K562 (cell line): Measurements from ENCODE around the gene RDH13. TPM values are rescaled to one million over a fixed set of nuclear protein-coding genes. Genes with fewer than 3 reads are reported as not detected.

Source experiments
- ATF3 ChIP-seq, 2 experiments: fragments of 450-650 bp in 1 of 2; sonication (generic) in 1 of 2; formaldehyde crosslinking in 1 of 2; IDR thresholded peaks in 1 of 2; conservative IDR thresholded peaks in 1 of 2; 2 replicates each; pipeline versions ENCODE4 v1.6.1 to v1.8.1; 2016 to 2023; ENCODE audit warnings: mild to moderate bottlenecking in 2 of 2, moderate library complexity in 2 of 2, inconsistent platforms in 1 of 2, missing genetic modification reagents in 1 of 2
- CC2D1A ChIP-seq: fragments of 450-650 bp; IDR thresholded peaks from 2 replicates; pipeline ENCODE4 v1.6.1; 2017; ENCODE audit warnings: mild to moderate bottlenecking
- CEBPG ChIP-seq, 3 experiments: fragments of 200-800 bp in 1 of 3; sonication (Bioruptor generic) in 1 of 3; sonication (generic) in 1 of 3; formaldehyde crosslinking in 1 of 3; IDR thresholded peaks in 2 of 3; conservative IDR thresholded peaks in 1 of 3; 2 replicates each; pipeline versions ENCODE4 v1.6.1 to v1.8.0; 2016 to 2022; ENCODE audit warnings: missing compliant biosample characterization in 2 of 3, missing genetic modification characterization in 2 of 3, mild to moderate bottlenecking in 1 of 3, missing genetic modification reagents in 1 of 3
- E2F5 ChIP-seq: sonication (generic); formaldehyde crosslinking; IDR thresholded peaks from 2 replicates; pipeline ENCODE4 v1.8.0; 2022; ENCODE audit warnings: mild to moderate bottlenecking, missing genetic modification reagents
- ETV6 ChIP-seq, 3 experiments: fragments of 150-350 bp in 1 of 3; sonication (generic) in 1 of 3; formaldehyde crosslinking in 1 of 3; IDR thresholded peaks; 2 replicates each; pipeline versions ENCODE4 v1.6.1 to v1.8.0; 2014 to 2022; ENCODE audit warnings: borderline replicate concordance in 2 of 3, low read depth in 2 of 3, antibody characterized with exemption in 1 of 3, low read length in 1 of 3, mild to moderate bottlenecking in 1 of 3, missing genetic modification reagents in 1 of 3
- JUN ChIP-seq, 2 experiments: sonication (generic) in 1 of 2; formaldehyde crosslinking in 1 of 2; IDR thresholded peaks; 2 replicates each; pipeline versions ENCODE4 v1.6.1 to v1.8.0; 2012 to 2022; ENCODE audit warnings: borderline replicate concordance in 2 of 2, mild to moderate bottlenecking in 2 of 2, improper control_type of control experiment in 1 of 2, low read depth in 1 of 2, low read length in 1 of 2, missing genetic modification reagents in 1 of 2
- MECOM ChIP-seq: fragments of 250-450 bp; sonication (Bioruptor Pico); IDR thresholded peaks from 2 replicates; pipeline ENCODE4 v1.8.0; 2022; ENCODE audit warnings: inconsistent platforms
- NCOR1 ChIP-seq: fragments of 450-650 bp; IDR thresholded peaks from 2 replicates; pipeline ENCODE4 v1.6.1; 2016; ENCODE audit warnings: mild to moderate bottlenecking, moderate library complexity
- PML ChIP-seq: IDR thresholded peaks from 2 replicates; pipeline ENCODE4 v1.6.1; 2012; ENCODE audit warnings: low read length, inconsistent platforms
- TAF1 ChIP-seq: IDR thresholded peaks from 2 replicates; pipeline ENCODE4 v1.6.1; 2011; ENCODE audit warnings: mild to moderate bottlenecking, low read length, moderate library complexity; ENCODE audit not compliant: insufficient read depth, control insufficient read depth, severe bottlenecking; ENCODE audit errors: extremely low read depth
- TFAM ChIP-seq: fragments of 250-450 bp; sonication (Bioruptor Pico); conservative IDR thresholded peaks from 2 replicates; pipeline ENCODE4 v1.5.0; 2021; ENCODE audit warnings: mild to moderate bottlenecking, moderate library complexity
- TFAP4 ChIP-seq: sonication (generic); formaldehyde crosslinking; IDR thresholded peaks from 2 replicates; pipeline ENCODE4 v1.8.0; 2022; ENCODE audit warnings: missing genetic modification reagents, mild to moderate bottlenecking, moderate library complexity, borderline replicate concordance
- THRA ChIP-seq: fragments of 450-650 bp; IDR thresholded peaks from 2 replicates; pipeline ENCODE4 v1.6.1; 2017; ENCODE audit warnings: mild to moderate bottlenecking, moderate library complexity
- ZNF316 ChIP-seq: fragments of 450-650 bp; IDR thresholded peaks from 2 replicates; pipeline ENCODE4 v1.6.1; 2016
- ZNF384 ChIP-seq: IDR thresholded peaks from 2 replicates; pipeline ENCODE4 v1.6.1; 2012; ENCODE audit warnings: low read depth, low read length, improper control_type of control experiment
- ZNF639 ChIP-seq, 2 experiments: fragments of 200-800 bp in 1 of 2; sonication (Bioruptor generic) in 1 of 2; sonication (generic) in 1 of 2; formaldehyde crosslinking in 1 of 2; IDR thresholded peaks in 1 of 2; conservative IDR thresholded peaks in 1 of 2; 2 replicates each; pipeline versions ENCODE4 v1.5.0 to v1.6.1; 2016 to 2020; ENCODE audit warnings: missing compliant biosample characterization in 1 of 2, missing genetic modification characterization in 1 of 2, missing genetic modification reagents in 1 of 2
- ZNF766 ChIP-seq: fragments of 200-800 bp; sonication (Bioruptor generic); conservative IDR thresholded peaks from 2 replicates; pipeline ENCODE4 v1.6.1; 2016; ENCODE audit warnings: missing genetic modification characterization, missing compliant biosample characterization
- polyA plus RNA-seq, 8 experiments: library from polyadenylated mRNA; depleted of rRNA in 4 of 8; stranded (reverse) in 5 of 8; unstranded in 3 of 8; fragments of >200 nt; fragmentation: Nextera tagmentation in 2 of 8; fragmentation: Illumina TruSeq in 1 of 8; extraction: Ambion mirVana in 2 of 8; extraction: Trizol in 1 of 8; gene quantifications; 2 replicates each; pipeline versions ENCODE4 v1.2.1 to v1.2.3, GENCODE V29; 2011 to 2014; ENCODE audit warnings: inconsistent platforms in 1 of 8, missing spikeins in 1 of 8
- total RNA-seq, 7 experiments: library from RNA; depleted of rRNA in 6 of 7; stranded (reverse); fragments of >200 nt in 6 of 7; fragmentation: Illumina TruSeq in 2 of 7; extraction: Trizol in 2 of 7; gene quantifications; 2 replicates each; pipeline versions ENCODE4 v1.2.1 to v1.2.3, GENCODE V29; 2011 to 2021; ENCODE audit warnings: low replicate concordance in 1 of 7

RDH13 gene
- total and polyA plus RNA-seq, 9 of the 15 experiments (the other 6 are each of a cell fraction or from before 2014, with no cell fraction given): 7.5 to 70.3 (median 39.5) TPM

GRCh38 chr19:55005684-55006488 is 57.1 kb downstream of the RDH13 start (continued):
- peak; percentile 37; the same call in 1 of the 2 replicates for TF ChIP-seq ZNF316
- TF ChIP-seq THRA: no peak
- TF ChIP-seq PML: peak; percentile 74; the same call in 1 of the 2 replicates
- TF ChIP-seq MECOM (CRISPR knock-in tag): peak; percentile 72; the same call in 1 of the 2 replicates
- peak; percentile 98 for TF ChIP-seq ATF3 (IDR thresholded peaks at IDR 0.05)
- peak; percentile 74; the same call in 1 of the 2 replicates for TF ChIP-seq ATF3 (CRISPR knock-in tag; conservative IDR thresholded peaks at IDR 0.05)
- peak; percentile 92 for TF ChIP-seq TAF1
- peak; percentile 91 for TF ChIP-seq ZNF384
- peak; percentile 59; the same call in 1 of the 2 replicates for TF ChIP-seq E2F5 (CRISPR knock-in tag)
- peak; percentile 95 for TF ChIP-seq JUN (IDR thresholded peaks at IDR 0.05; ENCODE audit: borderline replicate concordance, low read depth, low read length)
- TF ChIP-seq JUN (CRISPR knock-in tag; IDR thresholded peaks at IDR 0.05; ENCODE audit: borderline replicate concordance): peak; percentile 84; the same call in 1 of the 2 replicates
- TF ChIP-seq NCOR1: peak; percentile 15; the same call in 1 of the 2 replicates
- TF ChIP-seq TFAP4 (CRISPR knock-in tag): no peak
- TF ChIP-seq ZNF766 (CRISPR knock-in tag): peak; percentile 94
- no peak for TF ChIP-seq TFAM
- TF ChIP-seq ZNF639 (CRISPR knock-in tag; conservative IDR thresholded peaks at IDR 0.05 in 1 of 2, IDR thresholded peaks at IDR 0.05 in 1 of 2): peak in 1 of 2 experiments; percentile 84; a peak in 1 of 4 replicates
- TF ChIP-seq CEBPG (CRISPR knock-in tag; IDR thresholded peaks at IDR 0.05): peak; percentile 73; the same call in 1 of the 2 replicates
- TF ChIP-seq CEBPG (tag; conservative IDR thresholded peaks at IDR 0.05 in 1 of 2, IDR thresholded peaks at IDR 0.05 in 1 of 2): peak; percentile 25 to 82; a peak in 2 of 4 replicates
- TF ChIP-seq CC2D1A: peak; percentile 94
- peak; percentile 97 to 99 for TF ChIP-seq ETV6 (IDR thresholded peaks at IDR 0.05; ENCODE audit: borderline replicate concordance in 1 of 2, low read depth in 2 of 2, low read length in 1 of 2)
- TF ChIP-seq ETV6 (CRISPR knock-in tag; IDR thresholded peaks at IDR 0.05; ENCODE audit: borderline replicate concordance): peak; percentile 92
